ENCODE measurements around the gene DIP2B. TPM values are rescaled to one million over a fixed set of nuclear protein-coding genes. Genes with fewer than 3 reads are reported as not detected.
"Not testable (repeated sequence)": the region's sequence is repeated elsewhere in the genome, so short reads cannot be mapped to it uniquely, and the experiment has no call there.

Gene DIP2B
- total RNA-seq, 1 donor from 2014 or later: 39.3 TPM

GRCh38 chr12:50677858-50678257 lies 173.1 kb downstream of the DIP2B start:
- TF ChIP-seq, protein P1, sequence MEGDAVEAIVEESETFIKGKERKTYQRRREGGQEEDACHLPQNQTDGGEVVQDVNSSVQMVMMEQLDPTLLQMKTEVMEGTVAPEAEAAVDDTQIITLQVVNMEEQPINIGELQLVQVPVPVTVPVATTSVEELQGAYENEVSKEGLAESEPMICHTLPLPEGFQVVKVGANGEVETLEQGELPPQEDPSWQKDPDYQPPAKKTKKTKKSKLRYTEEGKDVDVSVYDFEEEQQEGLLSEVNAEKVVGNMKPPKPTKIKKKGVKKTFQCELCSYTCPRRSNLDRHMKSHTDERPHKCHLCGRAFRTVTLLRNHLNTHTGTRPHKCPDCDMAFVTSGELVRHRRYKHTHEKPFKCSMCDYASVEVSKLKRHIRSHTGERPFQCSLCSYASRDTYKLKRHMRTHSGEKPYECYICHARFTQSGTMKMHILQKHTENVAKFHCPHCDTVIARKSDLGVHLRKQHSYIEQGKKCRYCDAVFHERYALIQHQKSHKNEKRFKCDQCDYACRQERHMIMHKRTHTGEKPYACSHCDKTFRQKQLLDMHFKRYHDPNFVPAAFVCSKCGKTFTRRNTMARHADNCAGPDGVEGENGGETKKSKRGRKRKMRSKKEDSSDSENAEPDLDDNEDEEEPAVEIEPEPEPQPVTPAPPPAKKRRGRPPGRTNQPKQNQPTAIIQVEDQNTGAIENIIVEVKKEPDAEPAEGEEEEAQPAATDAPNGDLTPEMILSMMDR (IDR thresholded peaks at IDR 0.05; ENCODE audit: insufficient read depth, low read length, poor library complexity, severe bottlenecking): no peak
- DNase-seq (ENCODE audit: low read depth): no peak
- H3K4me3 ChIP-seq (ENCODE audit: low read depth, low read length): no peak overlapping the region
- no peaks in the 10 kb centered on the region for H3K36me3 ChIP-seq (ENCODE audit: control insufficient read depth, insufficient read depth, low read length)
- H3K27me3 ChIP-seq (ENCODE audit: control insufficient read depth, insufficient read depth, low read length): no peaks in the 10 kb centered on the region

- H3K36me3 ChIP-seq (ENCODE audit: control insufficient read depth, insufficient read depth, low read length): no peaks in the 10 kb centered on the region
- H3K4me3 ChIP-seq (ENCODE audit: low read depth, low read length): no peak overlapping the region
- TF ChIP-seq, protein P1 (IDR thresholded peaks at IDR 0.05; ENCODE audit: insufficient read depth, low read length, poor library complexity, severe bottlenecking): no peak
- no peaks in the 10 kb centered on the region for H3K27me3 ChIP-seq (ENCODE audit: control insufficient read depth, insufficient read depth, low read length)
- no peak for DNase-seq (ENCODE audit: low read depth)
Measured at GRCh38 chr12:50678650-50679365, 174.0 kb downstream of the DIP2B start.

DNA sequence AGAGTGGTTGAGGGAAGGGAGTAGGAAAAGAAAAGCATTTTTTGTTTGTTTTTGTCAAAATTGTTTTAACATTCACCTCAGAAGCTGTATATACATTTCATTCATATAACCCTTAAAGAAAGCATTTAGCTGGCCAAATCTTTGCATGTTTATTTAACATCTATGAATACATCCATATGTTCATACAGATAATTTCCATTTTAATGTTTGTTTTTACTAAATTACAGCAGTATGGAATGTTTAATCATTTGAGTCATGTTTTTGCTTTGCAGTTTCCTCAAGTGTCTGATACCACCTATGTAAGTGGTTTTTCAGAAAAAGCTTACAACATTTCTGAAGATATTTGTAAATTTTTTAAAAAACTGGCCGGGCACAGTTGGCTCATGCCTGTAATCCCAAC lies 174.8 kb downstream of the DIP2B start:
- Histone ChIP-seq H3K27me3 (ENCODE audit: control insufficient read depth, insufficient read depth, low read length) (no peaks in the 10 kb centered on the region), H3K36me3 (ENCODE audit: control insufficient read depth, insufficient read depth, low read length) (no peaks in the 10 kb centered on the region), H3K4me3 (ENCODE audit: low read depth, low read length) (no peak overlapping the region)
- TF ChIP-seq, protein P1 (IDR thresholded peaks at IDR 0.05; ENCODE audit: insufficient read depth, low read length, poor library complexity, severe bottlenecking): no peak
- no peak for DNase-seq (ENCODE audit: low read depth)

- H3K4me3 ChIP-seq (ENCODE audit: low read depth, low read length); H3K36me3 ChIP-seq (ENCODE audit: control insufficient read depth, insufficient read depth, low read length); DNase-seq (ENCODE audit: low read depth); H3K27me3 ChIP-seq (ENCODE audit: control insufficient read depth, insufficient read depth, low read length): not testable (repeated sequence)
Measured at GRCh38 chr12:50681064-50681463, 176.3 kb downstream of the DIP2B start.

DNA sequence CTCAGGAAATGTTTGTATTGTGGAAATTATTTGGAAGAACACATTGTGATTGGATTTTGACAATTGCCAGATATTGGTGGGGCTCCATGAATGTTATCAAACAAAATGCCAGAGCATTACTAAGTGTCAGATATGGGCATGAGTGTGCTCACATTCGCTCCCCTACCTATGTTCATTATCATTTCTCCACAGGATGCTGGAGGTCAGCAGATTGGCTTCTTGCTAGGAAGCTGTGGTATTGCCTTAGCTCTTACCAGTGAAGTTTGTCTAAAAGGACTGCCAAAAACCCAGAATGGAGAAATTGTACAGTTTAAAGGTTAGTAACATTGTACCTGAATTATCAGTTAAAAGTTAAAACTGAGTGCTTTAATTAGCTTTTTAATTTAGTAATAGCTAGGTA lies 180.9 kb downstream of the DIP2B start:
- TF ChIP-seq, protein P1 (IDR thresholded peaks at IDR 0.05; ENCODE audit: insufficient read depth, low read length, poor library complexity, severe bottlenecking): no peak
- Histone ChIP-seq H3K4me3 (ENCODE audit: low read depth, low read length) (no peak overlapping the region), H3K27me3 (ENCODE audit: control insufficient read depth, insufficient read depth, low read length) (no peaks in the 10 kb centered on the region), H3K36me3 (ENCODE audit: control insufficient read depth, insufficient read depth, low read length) (peaks cover 3% of the 10 kb centered on the region)
- no peak for DNase-seq (ENCODE audit: low read depth)

DNA sequence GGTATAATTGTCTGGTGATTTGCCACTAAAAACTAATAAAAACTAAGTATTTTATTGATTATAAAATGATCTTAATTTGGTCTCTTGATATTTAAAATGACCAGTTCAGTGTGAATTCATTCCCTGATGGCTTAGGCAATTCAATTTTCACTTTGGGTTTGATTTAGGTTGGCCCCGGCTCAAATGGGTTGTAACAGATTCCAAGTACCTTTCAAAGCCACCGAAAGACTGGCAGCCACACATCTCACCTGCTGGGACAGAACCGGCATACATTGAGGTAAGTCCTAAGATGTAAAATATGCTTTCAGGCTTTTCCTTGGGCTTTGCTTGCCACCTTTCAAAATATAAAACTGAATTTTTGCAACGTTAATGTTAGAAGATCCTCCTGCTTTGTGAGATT lies 181.6 kb downstream of the DIP2B start:
- Histone ChIP-seq H3K4me3 (ENCODE audit: low read depth, low read length) (no peak overlapping the region), H3K27me3 (ENCODE audit: control insufficient read depth, insufficient read depth, low read length) (no peaks in the 10 kb centered on the region), H3K36me3 (ENCODE audit: control insufficient read depth, insufficient read depth, low read length) (peaks cover 3% of the 10 kb centered on the region)
- no peak for DNase-seq (ENCODE audit: low read depth)
- TF ChIP-seq, protein P1 (IDR thresholded peaks at IDR 0.05; ENCODE audit: insufficient read depth, low read length, poor library complexity, severe bottlenecking): no peak

Measured in kidney epithelial cell (primary cell).